Peyer's patch (tissue), 4 donors: ENCODE measurements around the gene DSCAML1. TPM values are rescaled to one million over a fixed set of nuclear protein-coding genes. Genes with fewer than 3 reads are reported as not detected.

Source experiments
- DNase-seq, 3 donors: peaks; one replicate each; pipeline ENCODE4 v3.0.0-alpha.2; 2017 to 2019
- H3K27ac ChIP-seq, 4 donors: fragments of 200-600 bp; sonication (generic); one replicate each; pipeline ENCODE4 v1.5.1; 2016 to 2019
- H3K27me3 ChIP-seq, 2 donors: fragments of 200-600 bp; sonication (generic); one replicate each; pipeline ENCODE4 v1.5.1; 2019
- H3K36me3 ChIP-seq, 3 donors: fragments of 200-600 bp; sonication (generic); one replicate each; pipeline ENCODE4 v1.5.1; 2016 to 2019
- H3K4me1 ChIP-seq, 4 donors: fragments of 200-600 bp; sonication (generic); one replicate each; pipeline ENCODE4 v1.5.1; 2016 to 2019
- H3K4me3 ChIP-seq, 4 donors: fragments of 200-600 bp; sonication (generic); 1 replicate in 3 of 4; 2 replicates in 1 of 4; pipeline ENCODE4 v1.5.1; 2016 to 2019; ENCODE audit warnings: mild to moderate bottlenecking in 1 of 4
- H3K9me3 ChIP-seq, 4 donors: fragments of 200-600 bp; sonication (generic); one replicate each; pipeline ENCODE4 v1.5.1; 2016 to 2019; ENCODE audit warnings: mild to moderate bottlenecking in 1 of 4
- POLR2A ChIP-seq, 2 donors: fragments of 450-650 bp; IDR thresholded peaks; one replicate each; pipeline ENCODE4 v1.5.1; 2017; ENCODE audit warnings: antibody characterized with exemption in 2 of 2, mild to moderate bottlenecking in 2 of 2, moderate library complexity in 2 of 2
- total RNA-seq, 4 donors: library from RNA; depleted of rRNA; stranded (reverse); fragments of >200 nt; gene quantifications; one replicate each; pipeline ENCODE4 v1.1.0, GENCODE V29; 2016
- TF ChIP-seq, protein P1 (sequence below), 6 experiments: fragments of 450-650 bp in 4 of 6; fragments of 200-600 bp in 2 of 6; sonication (generic) in 1 of 6; IDR thresholded peaks; one replicate each; pipeline ENCODE4 v1.5.1; 2017 to 2019; ENCODE audit warnings: antibody characterized with exemption in 6 of 6, mild to moderate bottlenecking in 3 of 6, moderate library complexity in 1 of 6

Gene DSCAML1
- total RNA-seq, 4 donors from 2014 or later, result 0.18 to 5.8 (median 2.9) TPM

DNA sequence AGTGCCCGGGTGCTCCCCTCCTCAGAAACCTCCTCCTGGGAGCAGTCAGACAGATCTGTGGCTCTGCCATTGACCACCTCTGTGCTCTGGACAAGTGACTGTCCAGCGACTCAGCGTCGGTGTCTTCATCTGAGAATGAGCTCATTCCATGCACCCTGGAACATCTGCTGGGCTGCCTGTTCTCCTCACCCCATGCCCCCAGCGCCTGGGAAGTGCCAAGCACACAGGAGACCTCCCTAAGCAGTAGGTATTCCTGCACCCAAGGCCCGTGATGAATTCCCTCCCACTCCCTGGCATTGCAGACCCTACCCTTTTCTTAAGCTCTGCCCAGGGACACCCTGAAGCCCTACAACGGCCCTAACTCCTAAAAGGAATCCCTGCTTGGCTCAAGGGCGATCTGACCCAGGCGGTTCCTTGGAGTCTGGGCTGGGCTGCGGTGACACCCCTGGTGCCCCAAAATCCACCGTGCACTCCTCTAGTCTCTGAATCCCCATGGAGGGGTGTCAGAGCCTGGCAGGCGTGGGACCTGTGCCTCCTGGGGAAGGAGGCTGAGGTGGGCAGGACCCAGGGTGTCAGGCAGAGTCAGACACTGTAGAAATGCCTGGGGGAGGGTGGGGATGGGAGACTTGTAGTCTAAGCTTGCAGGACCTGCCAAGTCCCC, 377.4 kb downstream of the DSCAML1 start:
- Histone ChIP-seq H3K27me3 (no peaks in the 10 kb centered on the region), H3K36me3 (no peaks in the 10 kb centered on the region), H3K27ac (no peak overlapping the region), H3K9me3 (no peaks in the 10 kb centered on the region), H3K4me3 (no peak overlapping the region), H3K4me1 (no peaks in the 10 kb centered on the region)
- TF ChIP-seq POLR2A (IDR thresholded peaks at IDR 0.05), result no peak
- TF ChIP-seq, protein P1, sequence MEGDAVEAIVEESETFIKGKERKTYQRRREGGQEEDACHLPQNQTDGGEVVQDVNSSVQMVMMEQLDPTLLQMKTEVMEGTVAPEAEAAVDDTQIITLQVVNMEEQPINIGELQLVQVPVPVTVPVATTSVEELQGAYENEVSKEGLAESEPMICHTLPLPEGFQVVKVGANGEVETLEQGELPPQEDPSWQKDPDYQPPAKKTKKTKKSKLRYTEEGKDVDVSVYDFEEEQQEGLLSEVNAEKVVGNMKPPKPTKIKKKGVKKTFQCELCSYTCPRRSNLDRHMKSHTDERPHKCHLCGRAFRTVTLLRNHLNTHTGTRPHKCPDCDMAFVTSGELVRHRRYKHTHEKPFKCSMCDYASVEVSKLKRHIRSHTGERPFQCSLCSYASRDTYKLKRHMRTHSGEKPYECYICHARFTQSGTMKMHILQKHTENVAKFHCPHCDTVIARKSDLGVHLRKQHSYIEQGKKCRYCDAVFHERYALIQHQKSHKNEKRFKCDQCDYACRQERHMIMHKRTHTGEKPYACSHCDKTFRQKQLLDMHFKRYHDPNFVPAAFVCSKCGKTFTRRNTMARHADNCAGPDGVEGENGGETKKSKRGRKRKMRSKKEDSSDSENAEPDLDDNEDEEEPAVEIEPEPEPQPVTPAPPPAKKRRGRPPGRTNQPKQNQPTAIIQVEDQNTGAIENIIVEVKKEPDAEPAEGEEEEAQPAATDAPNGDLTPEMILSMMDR (IDR thresholded peaks at IDR 0.05), result no peak
- peak in 1 of 3 donors; percentile 24 for DNase-seq

DNA sequence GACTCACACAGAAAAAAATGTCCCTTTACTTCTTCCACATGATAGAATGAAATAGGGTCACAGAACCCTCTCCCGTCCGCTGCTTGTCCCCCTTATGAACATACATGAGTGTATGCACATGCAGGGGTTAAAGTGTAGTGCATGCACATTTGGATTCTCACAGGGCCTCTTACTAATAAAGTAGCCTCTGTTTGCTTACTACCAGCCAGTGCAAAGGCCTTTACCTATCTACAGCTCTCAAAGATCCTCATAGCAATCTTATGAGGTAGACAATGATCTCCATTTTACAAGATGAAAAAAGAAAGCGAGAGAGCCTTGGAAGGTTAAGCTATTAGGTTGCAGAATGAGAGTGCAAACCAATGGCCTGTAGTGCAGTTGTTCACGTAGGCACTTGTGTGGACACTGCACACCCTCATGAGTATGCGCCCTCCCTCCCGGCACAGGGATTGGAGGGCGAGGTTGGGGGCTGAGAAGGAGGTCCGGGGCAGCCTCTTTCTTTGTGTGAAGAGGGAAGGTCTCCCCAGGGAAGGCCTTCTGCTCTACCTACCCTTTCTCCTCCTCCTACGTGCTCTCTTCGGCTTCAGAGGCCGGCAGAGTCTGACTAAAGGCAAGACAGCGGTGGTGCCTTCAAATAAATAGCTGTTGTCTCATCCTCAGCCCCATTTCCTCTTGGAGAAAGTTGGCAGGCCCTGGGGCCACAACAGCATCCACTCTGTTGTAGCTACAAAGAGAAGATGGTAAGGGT, 378.1 kb downstream of the DSCAML1 start:
- H3K9me3 ChIP-seq, result no peaks in the 10 kb centered on the region
- no peak overlapping the region for H3K27ac ChIP-seq
- no peaks in the 10 kb centered on the region for H3K27me3 ChIP-seq
- H3K4me1 ChIP-seq, result no peaks in the 10 kb centered on the region
- TF ChIP-seq, protein P1 (IDR thresholded peaks at IDR 0.05), result no peak
- no peak for TF ChIP-seq POLR2A (IDR thresholded peaks at IDR 0.05)
- no peaks in the 10 kb centered on the region for H3K36me3 ChIP-seq
- H3K4me3 ChIP-seq, result no peak overlapping the region
- DNase-seq, result peak in 1 of 3 donors; percentile 8

DNA sequence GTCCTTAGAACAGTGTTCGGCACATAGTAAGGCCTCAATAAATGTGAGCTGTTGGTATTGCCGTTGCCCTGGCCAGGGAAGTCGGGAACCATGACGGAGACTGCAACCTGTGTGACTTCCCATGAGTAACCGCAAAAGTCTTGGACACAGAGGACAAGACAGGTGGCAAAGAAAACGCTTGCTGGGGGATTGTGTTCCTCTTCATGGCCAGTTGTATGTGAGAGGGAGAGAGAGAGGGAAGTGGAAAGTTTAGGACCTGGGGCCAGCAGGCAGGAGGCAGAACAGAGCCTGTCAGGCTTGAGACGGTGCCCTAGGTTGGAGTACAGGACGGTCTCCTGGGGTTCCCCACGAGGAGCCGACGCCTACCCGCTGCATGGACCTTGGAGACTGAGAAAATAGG, 379.2 kb downstream of the DSCAML1 start:
- Histone ChIP-seq H3K4me1 (no peaks in the 10 kb centered on the region), H3K9me3 (no peaks in the 10 kb centered on the region), H3K27me3 (no peaks in the 10 kb centered on the region), H3K36me3 (no peaks in the 10 kb centered on the region), H3K4me3 (no peak overlapping the region), H3K27ac (no peak overlapping the region)
- TF ChIP-seq, protein P1 (IDR thresholded peaks at IDR 0.05), result no peak
- no peak for TF ChIP-seq POLR2A (IDR thresholded peaks at IDR 0.05)
- peak in 1 of 3 donors; percentile 2 for DNase-seq

DNA sequence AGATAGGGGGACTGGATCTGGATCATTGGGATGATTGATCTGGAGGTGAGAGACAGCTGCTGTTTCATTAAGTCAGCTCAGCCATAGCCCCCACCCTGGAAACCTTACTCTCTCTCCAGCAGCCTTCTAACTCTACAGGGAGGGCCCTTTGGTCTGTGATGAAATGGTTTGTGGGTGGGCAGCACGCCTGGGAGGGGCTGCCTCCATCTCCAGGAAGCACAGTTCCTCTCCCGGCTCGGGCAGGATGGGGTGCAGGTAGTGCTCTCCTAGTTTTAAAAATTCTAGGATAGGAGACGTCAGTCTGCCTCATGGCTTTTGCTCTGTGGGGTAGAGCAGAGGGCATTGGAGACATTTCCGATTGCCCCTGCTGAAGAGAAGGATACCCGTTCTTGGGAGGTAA, 379.7 kb downstream of the DSCAML1 start:
- TF ChIP-seq, protein P1 (IDR thresholded peaks at IDR 0.05), result no peak
- Histone ChIP-seq H3K4me3 (no peak overlapping the region), H3K9me3 (no peaks in the 10 kb centered on the region), H3K36me3 (no peaks in the 10 kb centered on the region), H3K4me1 (no peaks in the 10 kb centered on the region), H3K27me3 (no peaks in the 10 kb centered on the region), H3K27ac (no peak overlapping the region)
- peak in 1 of 3 donors; percentile 13 for DNase-seq

DNA sequence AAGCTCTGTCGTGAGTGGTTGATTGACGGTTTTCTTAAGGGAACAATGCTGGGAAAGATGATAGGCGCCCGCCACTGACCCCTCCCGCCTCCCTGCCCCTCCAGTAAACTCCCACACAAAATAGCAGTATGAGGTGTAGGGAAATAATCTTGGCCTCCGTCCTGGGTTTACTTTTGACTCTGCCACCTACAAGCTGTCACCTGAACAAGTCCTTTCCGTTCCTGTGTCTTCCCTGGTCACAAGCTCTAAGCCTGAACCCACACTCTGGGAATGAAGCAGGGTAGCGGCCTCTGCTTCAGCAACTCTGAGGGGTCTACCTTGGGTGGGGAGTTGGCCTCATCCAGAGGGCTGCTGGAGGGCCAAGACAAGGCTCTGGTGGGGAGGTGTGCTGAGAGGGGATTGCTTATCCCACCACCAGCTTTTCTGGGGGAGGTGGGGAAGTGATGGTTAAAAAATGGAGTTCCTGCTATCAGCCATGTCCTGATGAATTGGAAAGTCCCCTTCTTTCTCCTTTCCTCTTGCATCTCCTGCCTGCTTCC, 381.6 kb downstream of the DSCAML1 start:
- no peaks in the 10 kb centered on the region for H3K27me3 ChIP-seq
- peak in 1 of 3 donors; percentile 21 for DNase-seq
- no peak for TF ChIP-seq POLR2A (IDR thresholded peaks at IDR 0.05)
- TF ChIP-seq, protein P1 (IDR thresholded peaks at IDR 0.05), result no peak

More for the DNA sequence above, 381.6 kb downstream of the DSCAML1 start:
- H3K4me1 ChIP-seq, result no peaks in the 10 kb centered on the region
- no peaks in the 10 kb centered on the region for H3K36me3 ChIP-seq
- no peaks in the 10 kb centered on the region for H3K9me3 ChIP-seq
- no peak overlapping the region for H3K4me3 ChIP-seq
- H3K27ac ChIP-seq, result no peak overlapping the region
